HEK293T (cell line): ENCODE results near the gene PTPRG.

Source experiments
- CTCF ChIA-PET: fragments of 350-600 bp; formaldehyde crosslinking; extraction: SDS; loops from one replicate; lab custom pipeline; 2021; ENCODE audit warnings: antibody characterized with exemption, inconsistent platforms; lab: Yijun Ruan, JAX
- POLR2A ChIA-PET: fragments of 350-600 bp; formaldehyde crosslinking; extraction: SDS; loops from one replicate; lab custom pipeline; 2020; ENCODE audit warnings: antibody characterized with exemption, inconsistent platforms; lab: Yijun Ruan, JAX
- DNase-seq: peaks from one replicate; pipeline ENCODE4 v3.0.0; 2012; ENCODE audit warnings: mixed read lengths; ENCODE audit errors: extremely low spot score
- ARNT ChIP-seq: fragments of 450-650 bp; IDR thresholded peaks from 2 replicates; pipeline ENCODE4 v1.6.1; 2017; ENCODE audit warnings: mild to moderate bottlenecking
- BHLHE40 ChIP-seq: fragments of 450-650 bp; IDR thresholded peaks from 2 replicates; pipeline ENCODE4 v1.6.1; 2016; ENCODE audit warnings: mild to moderate bottlenecking, moderate library complexity, borderline replicate concordance
- CTBP1 ChIP-seq: fragments of 450-650 bp; IDR thresholded peaks from 2 replicates; pipeline ENCODE4 v1.6.1; 2016; ENCODE audit warnings: borderline replicate concordance
- ELF4 ChIP-seq: fragments of 450-650 bp; IDR thresholded peaks from 2 replicates; pipeline ENCODE4 v1.6.1; 2017; ENCODE audit warnings: antibody characterized with exemption
- FOXA1 ChIP-seq: fragments of 450-650 bp; IDR thresholded peaks from 2 replicates; pipeline ENCODE4 v1.6.1; 2016; ENCODE audit warnings: mild to moderate bottlenecking
- FOXK2 ChIP-seq: fragments of 450-650 bp; IDR thresholded peaks from 2 replicates; pipeline ENCODE4 v1.6.1; 2016; ENCODE audit warnings: mild to moderate bottlenecking
- FOXM1 ChIP-seq: fragments of 450-650 bp; IDR thresholded peaks from 2 replicates; pipeline ENCODE4 v1.6.1; 2017; ENCODE audit warnings: mild to moderate bottlenecking, borderline replicate concordance
- HDGF ChIP-seq: fragments of 450-650 bp; IDR thresholded peaks from 2 replicates; pipeline ENCODE4 v1.6.1; 2017; ENCODE audit warnings: antibody characterized with exemption, borderline replicate concordance
- L3MBTL2 ChIP-seq: fragments of 450-650 bp; conservative IDR thresholded peaks from 2 replicates; pipeline ENCODE4 v1.6.1; 2016; ENCODE audit warnings: mild to moderate bottlenecking
- LEF1 ChIP-seq: fragments of 450-650 bp; IDR thresholded peaks from 2 replicates; pipeline ENCODE4 v1.6.1; 2017; ENCODE audit warnings: mild to moderate bottlenecking, borderline replicate concordance
- NFRKB ChIP-seq: fragments of 450-650 bp; IDR thresholded peaks from 2 replicates; pipeline ENCODE4 v1.6.1; 2016; ENCODE audit warnings: mild to moderate bottlenecking, moderate library complexity
- PKNOX1 ChIP-seq: fragments of 450-650 bp; IDR thresholded peaks from 2 replicates; pipeline ENCODE4 v1.6.1; 2016
- SP1 ChIP-seq: fragments of 450-650 bp; IDR thresholded peaks from 2 replicates; pipeline ENCODE4 v1.6.1; 2017
- SUZ12 ChIP-seq: fragments of 450-650 bp; IDR thresholded peaks from 2 replicates; pipeline ENCODE4 v1.6.1; 2016; ENCODE audit warnings: mild to moderate bottlenecking
- TARDBP ChIP-seq: fragments of 450-650 bp; IDR thresholded peaks from 2 replicates; pipeline ENCODE4 v1.6.1; 2016
- ZNF384 ChIP-seq: fragments of 450-650 bp; IDR thresholded peaks from 2 replicates; pipeline ENCODE4 v1.6.1; 2016

Gene PTPRG

DNA sequence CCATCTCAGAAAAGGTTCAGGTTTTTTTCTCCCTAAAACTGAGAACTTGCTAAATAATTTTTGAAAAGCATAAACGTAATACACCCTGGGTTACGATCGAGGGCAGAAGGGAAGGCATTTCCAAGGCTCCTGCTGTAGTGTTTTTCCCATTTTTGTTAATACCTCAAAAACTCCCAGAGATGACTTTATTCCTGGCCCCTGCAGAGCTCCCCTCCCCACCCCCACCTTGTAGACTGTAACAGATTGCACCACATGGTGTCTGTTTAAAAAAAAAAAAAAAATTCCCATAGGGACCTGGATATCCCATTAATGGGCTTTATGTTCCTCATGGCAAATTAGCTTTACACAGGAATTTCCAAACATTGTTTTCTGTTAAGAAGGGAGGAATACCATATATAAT, 773.8 kb downstream of the PTPRG start:
- ChIA-PET CTCF (no interaction called here), POLR2A (no interaction called here)
- TF ChIP-seq CTBP1 (no peak), TARDBP (no peak), ELF4 (no peak), FOXK2 (no peak), SP1 (no peak), LEF1 (no peak), ZNF384 (no peak; the same call in 1 of the 2 replicates), BHLHE40 (no peak), L3MBTL2 (no peak), HDGF (no peak), SUZ12 (no peak), FOXA1 (no peak), PKNOX1 (no peak), NFRKB (no peak), ARNT (no peak), FOXM1 (no peak)
- no peak for DNase-seq

DNA sequence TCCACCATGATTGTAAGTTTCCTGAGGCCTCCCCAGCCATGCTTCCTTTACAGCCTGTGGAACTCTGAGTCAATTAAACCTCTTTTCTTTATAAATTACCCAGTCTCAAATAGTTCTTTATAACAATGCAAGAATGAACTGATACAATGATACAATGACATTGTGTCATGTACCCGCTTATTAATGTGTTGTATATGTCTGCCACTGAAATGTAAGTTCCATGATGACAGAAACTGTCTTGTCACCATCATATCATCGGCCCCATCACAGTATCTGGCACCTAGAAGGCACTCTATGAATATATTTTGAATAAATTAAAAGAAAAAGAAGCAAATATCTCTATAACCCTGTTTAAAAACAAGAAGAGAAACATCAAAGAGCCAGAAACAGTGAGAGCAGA, 782.4 kb downstream of the PTPRG start:
- ChIA-PET CTCF (no interaction called here), POLR2A (no interaction called here)
- no peak for TF ChIP-seq BHLHE40
- TF ChIP-seq TARDBP = no peak
- no peak for TF ChIP-seq ARNT
- TF ChIP-seq L3MBTL2 = no peak
- no peak for TF ChIP-seq SUZ12
- TF ChIP-seq SP1 = no peak
- TF ChIP-seq HDGF = no peak
- no peak for TF ChIP-seq FOXK2
- TF ChIP-seq FOXM1 = no peak
- DNase-seq = no peak
